ENCODE measurements around the gene VSX1.

The VSX1 gene

DNA sequence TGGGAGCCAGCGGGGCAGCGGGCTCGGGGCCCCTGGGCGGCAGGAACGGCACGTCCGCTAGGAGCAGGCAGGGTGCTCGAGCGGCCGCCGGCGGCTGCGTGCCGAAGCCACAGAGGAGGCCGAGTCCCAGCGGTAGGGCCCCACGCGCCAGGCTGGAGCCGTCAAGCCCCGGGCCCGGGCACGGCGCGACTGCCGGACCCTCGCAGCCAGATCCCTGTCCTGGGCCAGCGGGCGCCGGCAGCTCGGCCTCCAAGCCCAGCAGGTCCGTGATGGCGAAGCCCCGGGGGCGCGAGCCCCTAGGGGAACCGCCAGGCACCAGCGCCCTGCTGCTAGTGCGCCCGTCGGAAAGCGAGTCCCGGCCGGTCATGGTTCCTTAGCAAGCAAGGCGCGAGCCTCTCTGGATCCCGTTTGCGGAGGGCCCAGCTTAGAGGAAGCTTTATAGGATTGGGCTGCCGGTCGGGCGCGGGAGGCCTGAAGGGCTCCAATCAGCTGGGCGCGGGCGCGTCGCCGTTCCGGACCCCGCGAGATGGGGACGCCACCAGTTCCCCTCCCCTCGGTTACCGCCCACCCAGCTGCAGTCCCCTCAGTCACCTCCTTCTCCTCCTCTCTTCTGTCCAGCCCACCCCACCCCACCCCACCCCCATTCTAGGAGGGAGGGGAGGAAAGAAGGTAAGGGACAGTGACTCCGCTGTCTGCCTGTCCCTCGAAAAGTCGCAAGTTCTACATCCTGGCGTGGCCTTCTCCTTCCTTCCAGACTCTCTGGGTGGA lies at the start of gene VSX1:
VSX1 (minus strand) TSS at position 412 of the 768 bp plus-strand sequence; CDS start at position 367, 45 bp downstream.
- no peak for DNase-seq

GRCh38 chr20:25129908-25130307 lies 48.0 kb upstream of the VSX1 start:
- DNase-seq = no peak

DNA sequence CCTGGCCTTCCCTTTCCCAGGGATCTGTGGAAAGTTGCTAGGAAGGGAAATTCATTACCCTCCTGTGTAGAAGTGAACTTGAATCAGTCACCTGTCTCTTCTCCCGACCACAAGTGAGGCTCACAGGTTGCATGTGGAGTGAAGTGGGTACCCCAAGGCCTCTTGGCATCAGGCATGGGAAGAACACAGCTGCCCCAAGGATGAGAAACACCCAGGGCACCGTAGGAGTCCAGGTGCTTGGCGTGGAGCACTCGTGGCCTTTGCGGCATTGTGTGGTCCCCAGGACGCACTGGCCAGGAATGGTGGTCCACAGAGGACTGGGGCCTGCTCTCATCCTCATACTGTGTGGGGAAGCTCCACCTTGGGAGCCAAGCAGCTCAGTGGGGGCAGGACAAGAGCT lies 47.5 kb upstream of the VSX1 start:
- no peak for DNase-seq

DNA sequence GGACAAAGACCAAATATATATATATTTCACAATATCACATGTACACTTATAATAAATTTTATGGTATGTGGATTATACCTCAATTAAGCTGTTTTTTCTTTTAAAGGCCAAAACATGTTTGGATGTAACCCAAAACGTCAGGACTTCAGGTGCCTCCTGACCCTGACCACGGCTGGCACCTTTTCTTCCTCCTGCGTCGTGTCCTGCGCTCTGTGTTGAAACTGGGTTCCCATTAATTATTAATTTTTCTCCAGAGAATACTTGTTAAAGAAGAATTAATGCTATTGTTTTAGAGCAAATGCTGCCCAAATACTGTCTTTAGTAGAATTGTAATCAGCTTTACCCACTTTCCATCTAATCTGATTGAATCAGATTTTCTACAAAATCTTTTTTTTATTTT lies 46.7 kb upstream of the VSX1 start:
- DNase-seq = no peak

DNA sequence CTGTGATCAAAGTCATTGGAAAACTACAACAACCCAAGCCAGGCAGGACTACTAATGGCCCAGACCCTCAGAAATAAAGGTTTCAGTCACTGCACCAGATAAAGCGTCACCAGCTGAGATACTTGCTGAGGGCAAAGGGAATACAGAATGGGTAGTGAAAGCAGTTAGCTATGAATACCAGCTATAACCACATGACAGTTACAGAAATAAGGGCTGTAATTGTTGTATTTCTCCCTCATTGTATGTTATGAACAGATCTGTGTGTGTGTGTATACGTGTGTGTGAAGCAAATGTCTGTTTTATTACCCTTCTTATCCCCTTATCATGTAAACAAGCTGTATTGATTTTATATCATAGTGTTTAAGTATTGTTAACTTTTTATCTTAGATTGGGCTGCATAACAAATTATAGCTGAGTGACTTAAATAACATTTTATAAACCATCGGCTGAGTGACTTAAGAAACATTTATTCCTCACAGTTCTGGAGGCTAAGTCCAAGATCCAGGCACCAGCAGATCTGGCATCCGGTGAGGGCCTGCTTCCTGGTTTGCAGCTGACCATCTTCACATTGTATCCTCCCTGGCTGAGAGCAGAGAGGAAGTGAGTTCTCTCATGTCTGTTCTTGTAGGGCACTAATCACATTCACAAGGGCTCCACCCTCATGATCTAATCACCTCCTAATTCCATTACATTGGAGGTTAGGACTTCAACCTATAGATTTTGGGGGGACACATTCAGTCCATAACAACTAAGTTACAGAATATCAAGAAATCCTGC lies 46.0 kb upstream of the VSX1 start:
- DNase-seq = no peak

- no peak for DNase-seq
Observed at GRCh38 chr20:25126204-25127029, 44.5 kb upstream of the VSX1 start.

DNA sequence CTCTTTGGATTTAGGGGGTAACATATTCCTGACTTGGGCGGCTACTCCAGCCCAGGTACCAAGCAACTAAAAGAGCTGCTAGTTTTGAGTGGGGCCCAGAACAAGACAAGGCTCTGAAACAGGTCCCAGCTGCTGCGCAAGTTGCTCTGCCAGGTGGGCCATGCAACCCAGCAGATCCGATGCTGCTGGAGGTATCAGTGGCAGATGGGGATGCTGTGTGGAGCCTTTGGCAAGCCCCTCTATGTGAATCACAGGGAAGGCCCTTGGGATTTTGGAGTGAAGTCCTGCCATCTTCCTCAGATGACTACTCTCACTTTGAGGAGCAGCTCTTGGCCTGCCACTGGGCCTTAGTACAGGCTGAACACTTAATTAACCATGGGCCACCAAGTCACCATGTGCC lies 43.7 kb upstream of the VSX1 start:
- no peak for DNase-seq

- no peak for DNase-seq
Observed at GRCh38 chr20:25120920-25121319, 39.0 kb upstream of the VSX1 start.

DNA sequence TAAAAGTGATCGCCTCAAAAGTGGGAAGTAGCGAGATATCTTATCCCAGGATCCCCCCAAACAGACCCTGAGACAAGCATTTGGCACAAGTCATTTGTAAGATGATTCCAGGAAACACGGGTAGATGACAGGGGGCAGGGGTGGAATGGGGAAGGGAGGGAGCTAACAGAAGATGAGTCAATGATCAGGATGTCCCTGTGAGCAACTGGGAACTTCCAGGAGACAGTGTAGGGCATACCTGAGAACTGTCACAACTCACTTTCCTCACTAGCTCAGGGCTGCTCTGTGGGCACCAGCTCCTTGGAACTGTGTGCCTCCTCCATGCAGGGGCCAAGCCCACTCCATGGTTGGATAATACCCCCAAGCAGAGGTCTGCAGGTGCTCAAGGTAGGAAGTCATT lies 38.5 kb upstream of the VSX1 start:
- DNase-seq = no peak

GRCh38 chr20:25118529-25118928 lies 36.6 kb upstream of the VSX1 start:
- DNase-seq = no peak

- DNase-seq = no peak
Observed at GRCh38 chr20:25117990-25118389, 36.0 kb upstream of the VSX1 start.

GRCh38 chr20:25116739-25117458 lies 35.0 kb upstream of the VSX1 start:
- DNase-seq = no peak

DNA sequence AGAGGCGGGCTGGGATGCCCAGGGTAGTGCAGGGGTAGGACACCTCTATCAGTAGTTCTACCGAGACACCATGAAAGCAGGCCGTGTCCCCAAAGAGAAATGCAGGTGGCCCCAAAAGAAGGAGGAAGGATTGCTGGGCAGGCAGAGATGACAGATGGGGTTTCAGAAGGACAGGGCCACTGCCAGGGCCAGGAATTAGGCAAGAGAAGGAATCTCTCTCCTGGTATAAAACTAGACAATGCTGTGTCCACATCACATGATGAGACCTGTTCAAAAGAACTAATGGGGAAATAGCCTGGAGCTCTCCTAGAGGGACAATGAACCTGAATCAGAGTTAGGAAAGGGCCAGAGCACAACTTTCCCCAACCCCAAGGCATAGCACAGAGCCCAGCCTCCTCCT lies 21.6 kb upstream of the VSX1 start:
- DNase-seq = no peak

- DNase-seq = no peak
Observed at GRCh38 chr20:25100914-25101313, 19.0 kb upstream of the VSX1 start.

GRCh38 chr20:25099601-25100140 lies 17.7 kb upstream of the VSX1 start:
- no peak for DNase-seq

GRCh38 chr20:25097498-25097897 lies 15.6 kb upstream of the VSX1 start:
- no peak for DNase-seq

- no peak for DNase-seq
Observed at GRCh38 chr20:25090492-25091429, 8.8 kb upstream of the VSX1 start.

DNA sequence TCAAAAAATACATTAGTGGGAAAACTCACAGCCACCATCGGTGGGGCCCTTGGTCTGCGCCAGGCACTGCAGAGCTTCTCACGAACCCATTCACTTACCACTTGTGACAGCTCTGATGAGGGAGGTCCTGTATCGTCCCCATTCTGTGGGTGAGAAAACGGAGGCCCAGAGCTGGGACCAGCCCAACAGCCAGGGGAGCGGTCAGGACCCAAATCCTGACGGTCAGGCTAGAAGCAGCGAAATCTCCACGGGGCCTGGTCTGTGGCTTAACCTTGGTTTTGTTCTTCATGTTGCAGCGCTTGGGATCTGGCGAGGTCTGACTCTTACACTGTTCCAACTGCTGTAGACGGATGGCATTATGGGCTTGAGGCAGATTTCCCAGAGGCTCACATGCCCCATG lies 7.7 kb upstream of the VSX1 start:
- DNase-seq = no peak

- DNase-seq = no peak
Observed at GRCh38 chr20:25089096-25089495, 7.2 kb upstream of the VSX1 start.

GRCh38 chr20:25088267-25088666 lies 6.3 kb upstream of the VSX1 start:
- DNase-seq = no peak

DNA sequence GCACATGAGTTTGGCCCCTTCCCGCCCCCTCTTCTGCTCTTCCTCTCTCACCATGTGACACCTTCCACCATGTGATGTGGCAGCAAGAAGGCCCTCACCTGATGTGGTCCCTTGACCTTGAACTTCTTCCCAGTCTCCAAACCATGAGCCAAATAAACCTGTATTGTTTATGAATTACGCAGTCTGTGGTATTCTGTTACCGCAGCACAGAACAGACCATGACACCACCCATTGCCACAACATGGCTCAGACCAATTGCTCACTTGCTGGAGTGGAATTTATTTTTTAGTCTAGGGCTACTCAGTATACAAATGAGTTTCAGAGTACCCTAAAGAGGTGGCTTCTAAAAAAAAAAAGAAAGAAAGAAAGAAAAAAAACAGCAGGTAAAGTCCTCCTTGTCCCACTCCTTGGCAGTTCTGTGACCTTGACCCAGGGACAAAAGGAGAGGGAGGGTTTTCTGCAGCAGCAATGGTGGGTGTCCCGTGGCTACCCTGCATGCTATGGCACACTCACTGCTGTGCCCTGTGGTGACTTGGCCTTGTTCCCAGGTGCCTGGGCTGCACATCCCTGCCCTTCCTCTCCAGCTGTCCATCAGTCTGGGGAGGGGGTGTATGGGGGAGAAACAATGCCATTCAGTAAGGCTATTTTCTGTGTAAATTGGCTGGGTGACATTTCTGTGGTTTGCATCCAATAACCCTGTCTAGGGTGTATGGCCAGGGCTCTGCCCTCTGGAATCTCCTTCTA lies 5.4 kb upstream of the VSX1 start:
- no peak for DNase-seq
